Lung (tissue), 12 donors: ENCODE results near the gene BPTF. TPM values are rescaled to one million over a fixed set of nuclear protein-coding genes. Genes with fewer than 3 reads are reported as not detected.
A peak's percentile ranks its signal among the peaks of the same experiment; 100 is the strongest.
"Not testable (repeated sequence)": the region's sequence is repeated elsewhere in the genome, so short reads cannot be mapped to it uniquely, and the experiment has no call there.

Experiments
- ATAC-seq: fragments of 200-7000 bp; cut with Tn5 transposase; one replicate; pipeline ENCODE4 v1.9.1; 2020; ENCODE audit warnings: moderate number of reproducible peaks; ENCODE audit not compliant: insufficient read depth, low FRiP score
- DNase-seq, 3 donors: peaks; one replicate each; pipeline ENCODE4 v3.0.0-alpha.2; 2013 to 2017
- H3K27ac ChIP-seq, 2 donors: one replicate each; pipeline ENCODE4 v1.5.1; 2013; ENCODE audit warnings: mild to moderate bottlenecking in 2 of 2, moderate library complexity in 2 of 2, control low read depth in 1 of 2, inconsistent platforms in 1 of 2, low read depth in 1 of 2, low read length in 1 of 2
- H3K27me3 ChIP-seq, 3 donors: one replicate each; pipeline ENCODE4 v1.5.1; 2013; ENCODE audit warnings: low read length in 2 of 3; ENCODE audit not compliant: control insufficient read depth in 3 of 3, insufficient read depth in 3 of 3
- H3K36me3 ChIP-seq, 4 donors: one replicate each; pipeline ENCODE4 v1.5.1; 2013; ENCODE audit warnings: low read length in 4 of 4, mild to moderate bottlenecking in 1 of 4, moderate library complexity in 1 of 4; ENCODE audit not compliant: control insufficient read depth in 4 of 4, insufficient read depth in 4 of 4
- H3K4me1 ChIP-seq, 5 donors: one replicate each; pipeline ENCODE4 v1.5.1; 2013; ENCODE audit warnings: low read length in 5 of 5, mild to moderate bottlenecking in 2 of 5, moderate library complexity in 1 of 5; ENCODE audit not compliant: control insufficient read depth in 5 of 5, insufficient read depth in 5 of 5
- H3K4me3 ChIP-seq: one replicate; pipeline ENCODE4 v1.5.1; 2013; ENCODE audit warnings: mild to moderate bottlenecking, control low read depth, moderate library complexity
- H3K9ac ChIP-seq, 2 donors: one replicate each; pipeline ENCODE4 v1.5.1; 2013; ENCODE audit warnings: low read length in 2 of 2, control low read depth in 1 of 2; ENCODE audit not compliant: insufficient read depth in 1 of 2
- H3K9me3 ChIP-seq, 4 donors: one replicate each; pipeline ENCODE4 v1.5.1; 2013; ENCODE audit warnings: low read length in 3 of 4, mild to moderate bottlenecking in 1 of 4, moderate library complexity in 1 of 4; ENCODE audit not compliant: control insufficient read depth in 4 of 4, insufficient read depth in 3 of 4
- WGBS, 2 donors: extraction: QIAGEN DNeasy Blood & Tissue Kit; methylation state at CpG; one replicate each; pipeline ENCODE4 v1.1.7; 2013; 5-methylcytosine and 5-hydroxymethylcytosine counted together
- polyA plus RNA-seq, 2 donors: library from polyadenylated mRNA; stranded (reverse); fragments of 200-250 nt; gene quantifications; one replicate each; pipeline ENCODE4 v1.2.1, GENCODE V29; 2013
- total RNA-seq, 2 donors: library from RNA; depleted of rRNA in 1 of 2; stranded (reverse); fragments of >200 nt in 1 of 2; gene quantifications; one replicate each; pipeline ENCODE4 v1.2.1, GENCODE V29; 2014 to 2021
- TF ChIP-seq, protein P1 (sequence below): IDR thresholded peaks from 2 replicates; pipeline ENCODE4 v1.5.1; 2012; ENCODE audit warnings: mild to moderate bottlenecking; ENCODE audit errors: control extremely low read depth, extremely low read depth
- donor health status: control.
- donor health status: control.
- donor health status: Bipolar disorder and iron deficiency.
- donor health status: healthy.
- donor health status: DM: yes; HTN: yes; CAD: no.

The BPTF gene
- total and polyA plus RNA-seq, 4 donors: 12.2 to 179 (median 47.4) TPM

DNA sequence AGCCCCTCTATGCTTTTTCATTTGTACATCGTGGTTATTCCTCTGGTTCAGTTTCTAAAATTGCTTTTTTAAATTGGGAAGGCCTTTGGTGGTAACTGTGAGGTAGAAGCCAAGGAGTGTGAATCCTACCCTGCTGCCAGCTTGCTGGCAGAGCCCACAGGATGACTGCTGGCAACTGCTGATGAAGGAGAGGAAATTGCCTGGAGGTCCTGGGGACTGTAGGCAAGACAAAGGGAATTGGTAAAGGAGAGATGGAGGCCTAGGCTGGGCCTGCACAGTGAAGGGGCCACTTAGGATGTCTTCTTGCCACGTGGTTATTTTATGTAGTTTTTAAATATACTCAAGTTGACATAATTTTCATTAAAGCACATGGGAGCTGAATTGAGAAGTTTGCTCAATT is 155.2 kb downstream of the BPTF start:
- Histone ChIP-seq H3K9me3 (no peaks in the 10 kb centered on the region), H3K27ac (no peak overlapping the region), H3K27me3 (no peaks in the 10 kb centered on the region), H3K4me1 (peaks cover 0 to 9% (median 0%) of the 10 kb centered on the region in 5 donors), H3K4me3 (no peak overlapping the region), H3K36me3 (peaks cover 0 to 32% (median 10%) of the 10 kb centered on the region in 4 donors), H3K9ac (no peak overlapping the region)
- 81 to 95% methylated on average over 2 of the region's 2 CpGs for WGBS, 2 donors
- no peak for DNase-seq
- TF ChIP-seq, protein P1, sequence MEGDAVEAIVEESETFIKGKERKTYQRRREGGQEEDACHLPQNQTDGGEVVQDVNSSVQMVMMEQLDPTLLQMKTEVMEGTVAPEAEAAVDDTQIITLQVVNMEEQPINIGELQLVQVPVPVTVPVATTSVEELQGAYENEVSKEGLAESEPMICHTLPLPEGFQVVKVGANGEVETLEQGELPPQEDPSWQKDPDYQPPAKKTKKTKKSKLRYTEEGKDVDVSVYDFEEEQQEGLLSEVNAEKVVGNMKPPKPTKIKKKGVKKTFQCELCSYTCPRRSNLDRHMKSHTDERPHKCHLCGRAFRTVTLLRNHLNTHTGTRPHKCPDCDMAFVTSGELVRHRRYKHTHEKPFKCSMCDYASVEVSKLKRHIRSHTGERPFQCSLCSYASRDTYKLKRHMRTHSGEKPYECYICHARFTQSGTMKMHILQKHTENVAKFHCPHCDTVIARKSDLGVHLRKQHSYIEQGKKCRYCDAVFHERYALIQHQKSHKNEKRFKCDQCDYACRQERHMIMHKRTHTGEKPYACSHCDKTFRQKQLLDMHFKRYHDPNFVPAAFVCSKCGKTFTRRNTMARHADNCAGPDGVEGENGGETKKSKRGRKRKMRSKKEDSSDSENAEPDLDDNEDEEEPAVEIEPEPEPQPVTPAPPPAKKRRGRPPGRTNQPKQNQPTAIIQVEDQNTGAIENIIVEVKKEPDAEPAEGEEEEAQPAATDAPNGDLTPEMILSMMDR: no peak
- no peak for ATAC-seq

GRCh38 chr17:67980883-67981282 is 155.6 kb downstream of the BPTF start:
- whole genome bisulfite sequencing, 2 donors: 61 to 67% methylated on average over 3 of the region's 3 CpGs

DNA sequence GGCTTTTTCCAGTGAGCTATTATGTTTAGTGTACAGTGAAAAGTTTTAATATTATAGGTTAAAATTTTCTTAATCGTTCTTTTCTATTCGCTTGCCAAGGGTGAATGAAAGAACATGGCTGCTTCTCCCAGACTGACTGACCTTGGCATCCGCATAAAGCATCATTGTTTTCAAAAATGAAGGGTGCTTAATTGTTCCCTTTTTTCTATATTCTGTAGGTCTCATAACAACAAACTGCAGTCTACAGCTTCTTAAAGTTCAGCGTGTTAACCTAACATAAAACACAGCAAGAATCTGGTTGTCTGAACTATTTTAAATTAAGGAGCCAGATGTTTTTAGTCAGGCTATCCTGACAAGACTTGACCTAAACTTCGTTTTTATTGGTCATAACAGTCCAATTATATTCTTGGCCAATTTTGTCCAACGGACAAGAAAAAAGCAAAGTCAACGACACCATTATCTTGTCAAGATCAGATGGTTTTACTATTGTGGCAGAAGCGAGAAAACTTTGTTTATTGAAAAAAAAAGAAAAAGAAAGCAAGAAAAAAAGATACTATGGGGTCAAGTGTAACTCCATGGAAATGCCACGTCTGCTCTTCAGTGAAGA is 156.8 kb downstream of the BPTF start:
- Histone ChIP-seq H3K9me3 (no peaks in the 10 kb centered on the region), H3K27me3 (no peaks in the 10 kb centered on the region), H3K4me3 (no peak overlapping the region), H3K4me1 (peaks cover 0 to 9% (median 0%) of the 10 kb centered on the region in 5 donors), H3K36me3 (peaks cover 0 to 20% (median 4%) of the 10 kb centered on the region in 4 donors), H3K9ac (no peak overlapping the region), H3K27ac (no peak overlapping the region)
- TF ChIP-seq, protein P1: no peak
- WGBS, 2 donors: 84 to 89% methylated on average over 9 of the region's 9 CpGs
- DNase-seq (peak in 2 of 3 donors; percentile 88 to 90), ATAC-seq (no peak)

More at GRCh38 chr17:67980883-67981282, 155.6 kb downstream of the BPTF start:
- not testable (repeated sequence) for H3K4me3 ChIP-seq, ATAC-seq, H3K27me3 ChIP-seq, H3K9ac ChIP-seq, DNase-seq, H3K27ac ChIP-seq, H3K9me3 ChIP-seq, H3K4me1 ChIP-seq
- H3K36me3 ChIP-seq: peaks cover 0 to 28% (median 8%) of the 10 kb centered on the region in 4 donors

- DNase-seq (no peak), ATAC-seq (no peak)
- no peak overlapping the region for H3K27ac ChIP-seq
- peak overlapping the region in 1 of 2 donors; percentile 0 for H3K9ac ChIP-seq
- peaks cover 0 to 9% (median 0%) of the 10 kb centered on the region in 5 donors for H3K4me1 ChIP-seq
- peaks cover 0 to 18% (median 3%) of the 10 kb centered on the region in 4 donors for H3K36me3 ChIP-seq
- no peaks in the 10 kb centered on the region for H3K27me3 ChIP-seq
- no peaks in the 10 kb centered on the region for H3K9me3 ChIP-seq
- TF ChIP-seq, protein P1: no peak
- no peak overlapping the region for H3K4me3 ChIP-seq
- 86 to 89% methylated on average over 8 of the region's 8 CpGs for WGBS, 2 donors
Measured at GRCh38 chr17:67982686-67983382, 157.5 kb downstream of the BPTF start.
